H9 (cell line): ENCODE results near the gene ARHGDIB. TPM values are rescaled to one million over a fixed set of nuclear protein-coding genes. Genes with fewer than 3 reads are reported as not detected.

Experiments
- DNase-seq: peaks from one replicate; pipeline ENCODE4 v3.0.0-alpha.2; 2017
- H2AFZ ChIP-seq: one replicate; pipeline ENCODE4 v1.6.1; 2013; ENCODE audit warnings: mild to moderate bottlenecking, low read length, control low read depth, moderate library complexity
- H2AK5ac ChIP-seq: 2 replicates; pipeline ENCODE4 v1.6.1; 2013; ENCODE audit warnings: low read length, control low read depth, mixed read lengths; ENCODE audit not compliant: insufficient read length
- H2BK120ac ChIP-seq: one replicate; pipeline ENCODE4 v1.6.1; 2013; ENCODE audit warnings: low read depth, mild to moderate bottlenecking, low read length, control low read depth, inconsistent platforms; ENCODE audit not compliant: poor library complexity, severe bottlenecking
- H2BK12ac ChIP-seq: 2 replicates; pipeline ENCODE4 v1.6.1; 2013; ENCODE audit warnings: low read length, control low read depth, mixed read lengths, low read depth; ENCODE audit not compliant: insufficient read length
- H2BK15ac ChIP-seq: 2 replicates; pipeline ENCODE4 v1.6.1; 2013; ENCODE audit warnings: low read depth, low read length, control low read depth
- H2BK20ac ChIP-seq: one replicate; pipeline ENCODE4 v1.6.1; 2013; ENCODE audit warnings: low read depth, mild to moderate bottlenecking, low read length, control low read depth, inconsistent platforms; ENCODE audit not compliant: poor library complexity, severe bottlenecking
- H2BK5ac ChIP-seq: 2 replicates; pipeline ENCODE4 v1.6.1; 2013; ENCODE audit warnings: low read length, control low read depth, mixed read lengths; ENCODE audit not compliant: insufficient read length
- H3K14ac ChIP-seq: 2 replicates; pipeline ENCODE4 v1.6.1; 2013; ENCODE audit warnings: low read length, control low read depth; ENCODE audit not compliant: insufficient read depth
- H3K18ac ChIP-seq: 2 replicates; pipeline ENCODE4 v1.6.1; 2013; ENCODE audit warnings: low read depth, mild to moderate bottlenecking, mixed read lengths, low read length, control low read depth; ENCODE audit not compliant: insufficient read length
- H3K23ac ChIP-seq: 2 replicates; pipeline ENCODE4 v1.6.1; 2013; ENCODE audit warnings: low read length, control low read depth, mixed read lengths, low read depth; ENCODE audit not compliant: insufficient read length
- H3K23me2 ChIP-seq: 2 replicates; pipeline ENCODE4 v1.6.1; 2013; ENCODE audit warnings: low read depth, mild to moderate bottlenecking, mixed read lengths, low read length, control low read depth; ENCODE audit not compliant: insufficient read length, poor library complexity, severe bottlenecking
- H3K27ac ChIP-seq: 2 replicates; pipeline ENCODE4 v1.5.1; 2013; ENCODE audit warnings: low read length, control low read depth, mixed read lengths, low read depth; ENCODE audit not compliant: insufficient read length
- H3K27me3 ChIP-seq: 2 replicates; pipeline ENCODE4 v1.6.1; 2013; ENCODE audit warnings: low read length, control low read depth, inconsistent platforms; ENCODE audit not compliant: insufficient read depth
- H3K4ac ChIP-seq: 2 replicates; pipeline ENCODE4 v1.6.1; 2013; ENCODE audit warnings: low read depth, mild to moderate bottlenecking, control low read depth, inconsistent platforms, low read length, moderate library complexity
- H3K4me1 ChIP-seq: 2 replicates; pipeline ENCODE4 v1.6.1; 2013; ENCODE audit warnings: low read length, control low read depth, inconsistent platforms; ENCODE audit not compliant: insufficient read depth
- H3K4me2 ChIP-seq: 2 replicates; pipeline ENCODE4 v1.6.1; 2013; ENCODE audit warnings: low read length, control low read depth, mixed read lengths; ENCODE audit not compliant: insufficient read length, insufficient read depth
- H3K56ac ChIP-seq: 2 replicates; pipeline ENCODE4 v1.6.1; 2013; ENCODE audit warnings: low read depth, mild to moderate bottlenecking, mixed read lengths, low read length, control low read depth; ENCODE audit not compliant: insufficient read length
- H3K79me1 ChIP-seq: 2 replicates; pipeline ENCODE4 v1.6.1; 2013; ENCODE audit warnings: low read depth, mild to moderate bottlenecking, moderate library complexity, low read length, control low read depth, inconsistent platforms; ENCODE audit not compliant: insufficient read depth, poor library complexity, severe bottlenecking
- H3K79me2 ChIP-seq: 2 replicates; pipeline ENCODE4 v1.6.1; 2013; ENCODE audit warnings: low read length, control low read depth, inconsistent platforms; ENCODE audit not compliant: insufficient read depth
- H3K9ac ChIP-seq: 2 replicates; pipeline ENCODE4 v1.6.1; 2013; ENCODE audit warnings: low read length, control low read depth, mixed read lengths; ENCODE audit not compliant: insufficient read length; ENCODE audit errors: extremely low read depth
- H3K9me3 ChIP-seq: one replicate; pipeline ENCODE4 v1.6.1; 2013; ENCODE audit warnings: low read depth, low read length, inconsistent platforms; ENCODE audit not compliant: control insufficient read depth
- H3T11ph ChIP-seq: one replicate; pipeline ENCODE4 v1.6.1; 2013; ENCODE audit warnings: mild to moderate bottlenecking, low read length, control low read depth, inconsistent platforms
- H4K20me1 ChIP-seq: one replicate; pipeline ENCODE4 v1.6.1; 2013; ENCODE audit not compliant: control insufficient read depth, insufficient read length, insufficient read depth
- H4K5ac ChIP-seq: 2 replicates; pipeline ENCODE4 v1.6.1; 2013; ENCODE audit warnings: low read depth, mild to moderate bottlenecking, mixed read lengths, low read length, control low read depth; ENCODE audit not compliant: insufficient read length
- H4K8ac ChIP-seq: replicated peaks from 2 replicates; pipeline ENCODE4 v1.6.1; 2013; ENCODE audit warnings: low read length, control low read depth, mixed read lengths, low read depth; ENCODE audit not compliant: insufficient read length
- H4K91ac ChIP-seq: 2 replicates; pipeline ENCODE4 v1.6.1; 2013; ENCODE audit warnings: low read depth, mild to moderate bottlenecking, moderate library complexity, mixed read lengths, low read length, control low read depth; ENCODE audit not compliant: insufficient read length
- H3K27ac Mint-ChIP-seq, 3 experiments: 2 replicates in 2 of 3; 3 replicates in 1 of 3; pipeline ENCODE4 v1.8.0; 2020 to 2021; ENCODE audit warnings: mixed read lengths in 3 of 3, mild to moderate bottlenecking in 1 of 3, moderate library complexity in 1 of 3
- H3K27me3 Mint-ChIP-seq: 2 replicates; pipeline ENCODE4 v1.8.0; 2021; ENCODE audit warnings: low read depth, mild to moderate bottlenecking, moderate library complexity, mixed read lengths
- H3K36me3 Mint-ChIP-seq, 3 experiments: 2 replicates in 2 of 3; 3 replicates in 1 of 3; pipeline ENCODE4 v1.8.0; 2020 to 2021; ENCODE audit warnings: low read depth in 3 of 3, mixed read lengths in 3 of 3; ENCODE audit not compliant: insufficient read depth in 1 of 3
- H3K4me1 Mint-ChIP-seq, 2 experiments: 2 replicates each; pipeline ENCODE4 v1.8.0; 2020; ENCODE audit warnings: mixed read lengths in 2 of 2
- H3K4me3 Mint-ChIP-seq, 2 experiments: 2 replicates in 1 of 2; 3 replicates in 1 of 2; pipeline ENCODE4 v1.8.0; 2020 to 2021; ENCODE audit warnings: mild to moderate bottlenecking in 2 of 2, mixed read lengths in 2 of 2, moderate library complexity in 1 of 2
- H3K9me3 Mint-ChIP-seq, 2 experiments: 2 replicates in 1 of 2; 3 replicates in 1 of 2; pipeline ENCODE4 v1.8.0; 2020; ENCODE audit warnings: mild to moderate bottlenecking in 2 of 2, mixed read lengths in 2 of 2, moderate library complexity in 1 of 2
- WGBS: extraction: QIAGEN DNeasy Blood & Tissue Kit; methylation state at CpG from one replicate; pipeline ENCODE4 v1.1.7; 2013; ENCODE audit warnings: missing lambda C conversion rate, low lambda C conversion rate, mixed read lengths; ENCODE audit not compliant: insufficient read length; ENCODE audit errors: extremely low coverage; 5-methylcytosine and 5-hydroxymethylcytosine counted together
- total RNA-seq: library from RNA; stranded (reverse); gene quantifications from 2 replicates; pipeline ENCODE4 v1.2.1, GENCODE V29; 2021
- TF ChIP-seq, protein P1 (sequence below): fragments of 200-600 bp; sonication (generic); conservative IDR thresholded peaks from 3 replicates; pipeline ENCODE4 v1.8.0; 2021; ENCODE audit warnings: antibody characterized with exemption, mild to moderate bottlenecking

Gene ARHGDIB
- total RNA-seq, 1 experiment from 2014 or later: 0.44 TPM

- TF ChIP-seq, protein P1, sequence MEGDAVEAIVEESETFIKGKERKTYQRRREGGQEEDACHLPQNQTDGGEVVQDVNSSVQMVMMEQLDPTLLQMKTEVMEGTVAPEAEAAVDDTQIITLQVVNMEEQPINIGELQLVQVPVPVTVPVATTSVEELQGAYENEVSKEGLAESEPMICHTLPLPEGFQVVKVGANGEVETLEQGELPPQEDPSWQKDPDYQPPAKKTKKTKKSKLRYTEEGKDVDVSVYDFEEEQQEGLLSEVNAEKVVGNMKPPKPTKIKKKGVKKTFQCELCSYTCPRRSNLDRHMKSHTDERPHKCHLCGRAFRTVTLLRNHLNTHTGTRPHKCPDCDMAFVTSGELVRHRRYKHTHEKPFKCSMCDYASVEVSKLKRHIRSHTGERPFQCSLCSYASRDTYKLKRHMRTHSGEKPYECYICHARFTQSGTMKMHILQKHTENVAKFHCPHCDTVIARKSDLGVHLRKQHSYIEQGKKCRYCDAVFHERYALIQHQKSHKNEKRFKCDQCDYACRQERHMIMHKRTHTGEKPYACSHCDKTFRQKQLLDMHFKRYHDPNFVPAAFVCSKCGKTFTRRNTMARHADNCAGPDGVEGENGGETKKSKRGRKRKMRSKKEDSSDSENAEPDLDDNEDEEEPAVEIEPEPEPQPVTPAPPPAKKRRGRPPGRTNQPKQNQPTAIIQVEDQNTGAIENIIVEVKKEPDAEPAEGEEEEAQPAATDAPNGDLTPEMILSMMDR: no peak
Observed at GRCh38 chr12:14893506-14894250, 67.7 kb downstream of the ARHGDIB start.

More at GRCh38 chr12:14893506-14894250, 67.7 kb downstream of the ARHGDIB start:
- no peaks in the 10 kb centered on the region for H3K23me2 ChIP-seq
- H2BK20ac ChIP-seq: no peak overlapping the region
- H3K9me3 ChIP-seq: no peaks in the 10 kb centered on the region
- Mint-ChIP-seq H3K27me3 (no peaks in the 10 kb centered on the region), H3K27ac (peak overlapping the region in 1 of 3 experiments; percentile 36; a peak in 1 of 7 replicates), H3K4me1 (peaks cover 2 to 9% of the 10 kb centered on the region in 2 experiments; a peak in 3 of 4 replicates), H3K36me3 (no peaks in the 10 kb centered on the region), H3K4me3 (no peak overlapping the region), H3K9me3 (no peaks in the 10 kb centered on the region)
- H3K4me2 ChIP-seq: no peak overlapping the region
- H3K27me3 ChIP-seq: no peaks in the 10 kb centered on the region
- no peak overlapping the region for H3K18ac ChIP-seq
- H2AK5ac ChIP-seq: no peak overlapping the region
- H3K27ac ChIP-seq: no peak overlapping the region
- H2BK12ac ChIP-seq: no peak overlapping the region
- WGBS: no CpG with 5 or more reads among the region's 5 CpGs
- no peak overlapping the region for H3K14ac ChIP-seq
- H3K79me2 ChIP-seq: no peaks in the 10 kb centered on the region
- no peak overlapping the region for H2BK5ac ChIP-seq
- H3K4me1 ChIP-seq: peaks cover 2% of the 10 kb centered on the region; the same call in 1 of the 2 replicates
- H2BK15ac ChIP-seq: no peak overlapping the region
- H3K9ac ChIP-seq: no peak overlapping the region
- H2BK120ac ChIP-seq: no peak overlapping the region
- no peak overlapping the region for H4K8ac ChIP-seq
- no peak overlapping the region for H3K4ac ChIP-seq
- H4K20me1 ChIP-seq: no peaks in the 10 kb centered on the region
- DNase-seq: no peak
- no peak overlapping the region for H3K56ac ChIP-seq
- no peak overlapping the region for H3K23ac ChIP-seq
- H2AFZ ChIP-seq: no peak overlapping the region
- no peak overlapping the region for H4K91ac ChIP-seq
- H3K79me1 ChIP-seq: no peaks in the 10 kb centered on the region
- no peak overlapping the region for H4K5ac ChIP-seq
- no peak overlapping the region for H3T11ph ChIP-seq
